PC-3 (cell line): Measurements from ENCODE around the gene ALG12. TPM values are rescaled to one million over a fixed set of nuclear protein-coding genes. Genes with fewer than 3 reads are reported as not detected.

ENCODE experiments used
- ATAC-seq: fragments of 200-7000 bp; cut with Tn5 transposase; 2 replicates; pipeline ENCODE4 v1.9.1; 2020; ENCODE audit warnings: mild to moderate bottlenecking, moderate library complexity
- BruUV-seq: library from RNA; stranded (reverse); fragments of 400-500 nt; replicated peaks from 2 replicates; lab custom pipeline; 2021; lab: Mats Ljungman, UMichigan
- CTCF ChIA-PET: fragments of 300-600 bp; sonication (Branson Sonifier 250); formaldehyde crosslinking; loops from one replicate; lab custom pipeline; 2022; ENCODE audit warnings: antibody characterized with exemption; lab: Charles Lee
- POLR2A ChIA-PET: fragments of 300-600 bp; sonication (Branson Sonifier 250); formaldehyde crosslinking; loops from one replicate; lab custom pipeline; 2022; ENCODE audit warnings: antibody characterized with exemption; ENCODE audit not compliant: unreplicated experiment; lab: Charles Lee
- DNase-seq: peaks from one replicate; pipeline ENCODE4 v3.0.0-alpha.2; 2015
- H2AFZ ChIP-seq: fragments of 300-600 bp; sonication (generic); 2 replicates; pipeline ENCODE4 v1.6.0; 2016; ENCODE audit warnings: antibody characterized with exemption, low read length
- H3F3A ChIP-seq: fragments of 300-600 bp; sonication (generic); one replicate; pipeline ENCODE4 v1.6.0; 2017; ENCODE audit warnings: antibody characterized with exemption, low read length, control low read depth, mild to moderate bottlenecking; ENCODE audit not compliant: unreplicated experiment
- H3K27ac ChIP-seq: fragments of 300-600 bp; sonication (generic); 2 replicates; pipeline ENCODE4 v1.5.1; 2016; ENCODE audit warnings: mild to moderate bottlenecking, low read length
- H3K27me3 ChIP-seq: fragments of 300-600 bp; sonication (generic); 2 replicates; pipeline ENCODE4 v1.6.1; 2016; ENCODE audit warnings: low read length, mixed read lengths
- H3K36me3 ChIP-seq: fragments of 300-600 bp; sonication (generic); 2 replicates; pipeline ENCODE4 v1.6.1; 2016; ENCODE audit warnings: low read depth, mixed run types, low read length, mixed read lengths
- H3K4me1 ChIP-seq: fragments of 300-600 bp; sonication (generic); 2 replicates; pipeline ENCODE4 v1.5.1; 2016; ENCODE audit warnings: low read length; ENCODE audit not compliant: insufficient read depth
- H3K4me2 ChIP-seq: fragments of 300-600 bp; sonication (generic); 2 replicates; pipeline ENCODE4 v1.6.0; 2016; ENCODE audit warnings: low read length
- H3K4me3 ChIP-seq: fragments of 300-600 bp; sonication (generic); 2 replicates; pipeline ENCODE4 v1.5.1; 2016; ENCODE audit warnings: mild to moderate bottlenecking, low read length, mixed read lengths
- H3K79me2 ChIP-seq: fragments of 300-600 bp; sonication (generic); 2 replicates; pipeline ENCODE4 v1.6.1; 2017; ENCODE audit warnings: low read length, mixed read lengths
- H3K9ac ChIP-seq: fragments of 300-600 bp; sonication (generic); 2 replicates; pipeline ENCODE4 v1.6.0; 2016; ENCODE audit warnings: mild to moderate bottlenecking, low read length
- H3K9me2 ChIP-seq: fragments of 300-600 bp; sonication (generic); replicated peaks from 2 replicates; pipeline ENCODE4 v1.6.1; 2016; ENCODE audit warnings: mixed run types, low read length, mixed read lengths
- H3K9me3 ChIP-seq: fragments of 300-600 bp; sonication (generic); 2 replicates; pipeline ENCODE4 v1.6.1; 2016; ENCODE audit warnings: low read length, mixed read lengths
- H4K20me1 ChIP-seq: fragments of 300-600 bp; sonication (generic); 2 replicates; pipeline ENCODE4 v1.6.1; 2016; ENCODE audit warnings: low read length, mixed read lengths
- EZH2 ChIP-seq: fragments of 300-600 bp; sonication (generic); IDR thresholded peaks from one replicate; pipeline ENCODE4 v1.6.1; 2017; ENCODE audit warnings: antibody characterized with exemption, mild to moderate bottlenecking, low read length; ENCODE audit not compliant: unreplicated experiment
- EZH2phosphoT487 ChIP-seq: fragments of 300-600 bp; sonication (generic); IDR thresholded peaks from 2 replicates; pipeline ENCODE4 v1.6.1; 2018; ENCODE audit warnings: mild to moderate bottlenecking, antibody characterized with exemption, low read length, borderline replicate concordance
- intact Hi-C: fragments of 100-400 bp; cut with micrococcal nuclease; formaldehyde crosslinking; loops from 2 replicates; pipeline ENCODE4 v1.9.0; 2023
- total RNA-seq: library from RNA; depleted of rRNA; stranded (reverse); fragments of >200 nt; gene quantifications from 2 replicates; pipeline ENCODE4 v1.2.3, GENCODE V29; 2014
- TF ChIP-seq, protein P1 (sequence below): fragments of 300-600 bp; sonication (generic); conservative IDR thresholded peaks from 2 replicates; pipeline ENCODE4 v1.5.1; 2017; ENCODE audit warnings: antibody characterized with exemption, low read depth, mild to moderate bottlenecking, low read length

The ALG12 gene
- total RNA-seq, 1 experiment from 2014 or later: 12.1 TPM

DNA sequence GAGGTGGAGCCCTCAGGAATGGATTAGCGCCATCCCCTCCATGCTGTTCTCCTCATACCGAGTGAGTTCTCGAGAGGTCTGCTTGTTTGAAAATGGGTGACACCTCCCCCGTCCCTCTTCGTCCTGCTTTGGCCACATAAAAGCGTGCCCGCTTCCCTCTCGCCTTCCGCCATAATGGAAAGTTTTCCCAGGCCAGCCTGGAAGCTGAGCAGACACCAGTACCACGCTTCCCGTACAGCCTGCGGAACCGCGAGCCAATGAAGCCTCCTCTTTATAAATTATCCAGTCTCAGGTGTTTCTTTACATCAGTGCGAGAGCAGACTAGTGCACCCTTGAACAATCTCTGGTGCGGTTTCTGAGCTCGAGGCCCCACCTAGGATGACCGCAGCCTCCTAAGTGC is 12.8 kb downstream of the ALG12 start:
- CTCF ChIA-PET: no interaction called here
- intact Hi-C loops: no loop called here

DNA sequence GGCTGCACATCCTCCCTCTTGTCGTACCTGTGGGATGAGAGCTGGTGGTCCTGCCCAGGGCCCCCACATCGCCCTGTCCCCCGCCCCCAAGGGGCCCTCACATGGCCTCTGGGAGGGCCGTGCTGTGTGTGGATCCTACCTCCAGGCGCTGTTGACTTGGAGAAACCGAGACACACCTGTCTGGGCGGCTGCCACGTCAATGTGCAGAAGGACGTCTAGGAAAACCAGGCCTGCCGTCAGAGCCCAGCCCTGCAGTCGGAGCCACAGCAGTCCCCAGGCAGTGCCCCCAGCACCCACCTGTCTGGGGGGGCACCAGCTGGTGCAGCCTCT is 14.2 kb downstream of the ALG12 start:
- POLR2A ChIA-PET: no interaction called here
- no peaks in the 10 kb centered on the region for H3K36me3 ChIP-seq
- no peak overlapping the region for H3K4me3 ChIP-seq
- H3K79me2 ChIP-seq: no peaks in the 10 kb centered on the region
- no peaks in the 10 kb centered on the region for H4K20me1 ChIP-seq
- H2AFZ ChIP-seq: no peak overlapping the region
- no TSS peak for BruUV-seq
- intact Hi-C loops: no loop called here
- TF ChIP-seq, protein P1, sequence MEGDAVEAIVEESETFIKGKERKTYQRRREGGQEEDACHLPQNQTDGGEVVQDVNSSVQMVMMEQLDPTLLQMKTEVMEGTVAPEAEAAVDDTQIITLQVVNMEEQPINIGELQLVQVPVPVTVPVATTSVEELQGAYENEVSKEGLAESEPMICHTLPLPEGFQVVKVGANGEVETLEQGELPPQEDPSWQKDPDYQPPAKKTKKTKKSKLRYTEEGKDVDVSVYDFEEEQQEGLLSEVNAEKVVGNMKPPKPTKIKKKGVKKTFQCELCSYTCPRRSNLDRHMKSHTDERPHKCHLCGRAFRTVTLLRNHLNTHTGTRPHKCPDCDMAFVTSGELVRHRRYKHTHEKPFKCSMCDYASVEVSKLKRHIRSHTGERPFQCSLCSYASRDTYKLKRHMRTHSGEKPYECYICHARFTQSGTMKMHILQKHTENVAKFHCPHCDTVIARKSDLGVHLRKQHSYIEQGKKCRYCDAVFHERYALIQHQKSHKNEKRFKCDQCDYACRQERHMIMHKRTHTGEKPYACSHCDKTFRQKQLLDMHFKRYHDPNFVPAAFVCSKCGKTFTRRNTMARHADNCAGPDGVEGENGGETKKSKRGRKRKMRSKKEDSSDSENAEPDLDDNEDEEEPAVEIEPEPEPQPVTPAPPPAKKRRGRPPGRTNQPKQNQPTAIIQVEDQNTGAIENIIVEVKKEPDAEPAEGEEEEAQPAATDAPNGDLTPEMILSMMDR: no peak
- TF ChIP-seq EZH2 (no peak), EZH2phosphoT487 (no peak)
- no peak for DNase-seq
- no peaks in the 10 kb centered on the region for H3K4me1 ChIP-seq
- no peaks in the 10 kb centered on the region for H3K9me2 ChIP-seq
- H3K27ac ChIP-seq: no peak overlapping the region
- ATAC-seq: no peak
- no peaks in the 10 kb centered on the region for H3K27me3 ChIP-seq
- H3K9me3 ChIP-seq: no peaks in the 10 kb centered on the region
- H3K4me2 ChIP-seq: no peak overlapping the region
- CTCF ChIA-PET: no interaction called here
- no peak overlapping the region for H3K9ac ChIP-seq
- H3F3A ChIP-seq: no peaks in the 10 kb centered on the region

More for the DNA sequence above, 12.8 kb downstream of the ALG12 start:
- Histone ChIP-seq H3K79me2 (no peaks in the 10 kb centered on the region), H3K27me3 (no peaks in the 10 kb centered on the region), H2AFZ (no peak overlapping the region), H3K36me3 (no peaks in the 10 kb centered on the region), H3K9me2 (no peaks in the 10 kb centered on the region), H3K4me3 (no peak overlapping the region), H3F3A (no peaks in the 10 kb centered on the region), H4K20me1 (no peaks in the 10 kb centered on the region), H3K4me1 (no peaks in the 10 kb centered on the region), H3K27ac (no peak overlapping the region), H3K4me2 (no peak overlapping the region), H3K9ac (no peak overlapping the region), H3K9me3 (no peaks in the 10 kb centered on the region)
- DNase-seq (no peak), ATAC-seq (no peak)
- TF ChIP-seq, protein P1: no peak
- TF ChIP-seq EZH2phosphoT487 (no peak), EZH2 (no peak)
- POLR2A ChIA-PET: no interaction called here
- BruUV-seq: no TSS peak

DNA sequence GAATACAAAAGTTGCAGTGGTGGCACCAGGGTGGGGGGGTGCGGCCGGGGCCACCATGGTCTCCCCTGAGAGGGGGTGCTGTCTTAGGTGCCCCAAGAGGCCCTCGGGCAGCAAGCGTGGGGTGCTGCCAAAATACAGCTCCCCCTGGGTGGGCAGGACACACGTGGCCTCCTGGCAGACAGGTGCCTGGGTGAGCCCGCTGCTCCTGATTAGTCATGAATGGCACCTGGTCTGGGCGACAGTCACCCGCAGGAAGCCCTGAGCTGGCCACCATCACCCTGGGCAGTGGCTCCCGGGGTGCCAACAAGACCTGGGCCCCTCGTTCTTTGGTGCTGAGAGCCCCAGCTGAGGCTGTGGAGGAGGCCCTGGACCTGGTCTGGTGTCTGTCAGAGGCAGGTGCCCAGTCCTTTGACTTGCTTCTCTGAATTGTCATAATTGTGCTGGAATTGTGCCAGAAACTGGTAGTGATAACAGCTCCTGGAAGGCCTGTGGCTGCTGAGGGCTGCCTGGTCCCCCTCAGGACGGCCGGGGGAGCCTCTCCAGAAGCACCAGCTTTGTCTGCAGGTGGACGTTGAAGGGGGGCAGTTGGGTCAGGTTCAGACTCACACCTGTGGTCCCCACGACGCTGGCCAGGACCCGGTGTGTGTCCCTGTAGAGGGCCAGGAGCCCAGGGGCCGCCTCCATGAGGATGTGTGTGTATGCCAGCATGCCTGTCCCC is 14.8 kb downstream of the ALG12 start:
- ChIA-PET POLR2A (no interaction called here), CTCF (no interaction called here)
- H3K4me3 ChIP-seq: no peak overlapping the region
- H4K20me1 ChIP-seq: no peaks in the 10 kb centered on the region
- H2AFZ ChIP-seq: no peak overlapping the region
- no TSS peak for BruUV-seq
- intact Hi-C loops: no loop called here
- no peak overlapping the region for H3K9ac ChIP-seq
- no peaks in the 10 kb centered on the region for H3K9me3 ChIP-seq
- ATAC-seq (no peak), DNase-seq (no peak)
- H3F3A ChIP-seq: no peaks in the 10 kb centered on the region
- no peaks in the 10 kb centered on the region for H3K9me2 ChIP-seq
- H3K36me3 ChIP-seq: no peaks in the 10 kb centered on the region
- TF ChIP-seq, protein P1: no peak
- no peak for TF ChIP-seq EZH2phosphoT487
- no peak for TF ChIP-seq EZH2
- no peaks in the 10 kb centered on the region for H3K79me2 ChIP-seq
- H3K27ac ChIP-seq: no peak overlapping the region
- H3K4me2 ChIP-seq: no peak overlapping the region
- no peaks in the 10 kb centered on the region for H3K27me3 ChIP-seq
- no peaks in the 10 kb centered on the region for H3K4me1 ChIP-seq
